Umbilical cord (tissue), 2 donors: ENCODE data around the gene BRD9. TPM values are rescaled to one million over a fixed set of nuclear protein-coding genes. Genes with fewer than 3 reads are reported as not detected.
"Not testable (repeated sequence)": the region's sequence is repeated elsewhere in the genome, so short reads cannot be mapped to it uniquely, and the experiment has no call there.

Source experiments
- DNase-seq: peaks from one replicate; pipeline ENCODE4 v3.0.0-alpha.2; 2015; ENCODE audit warnings: low spot score
- total RNA-seq: library from RNA; depleted of rRNA; stranded (reverse); fragments of >200 nt; gene quantifications from one replicate; pipeline ENCODE4 v1.2.3, GENCODE V29; 2014; ENCODE audit warnings: low replicate concordance; ENCODE audit not compliant: insufficient read depth

Gene BRD9
- total RNA-seq, 1 donor from 2014 or later, result 29.6 TPM

DNA sequence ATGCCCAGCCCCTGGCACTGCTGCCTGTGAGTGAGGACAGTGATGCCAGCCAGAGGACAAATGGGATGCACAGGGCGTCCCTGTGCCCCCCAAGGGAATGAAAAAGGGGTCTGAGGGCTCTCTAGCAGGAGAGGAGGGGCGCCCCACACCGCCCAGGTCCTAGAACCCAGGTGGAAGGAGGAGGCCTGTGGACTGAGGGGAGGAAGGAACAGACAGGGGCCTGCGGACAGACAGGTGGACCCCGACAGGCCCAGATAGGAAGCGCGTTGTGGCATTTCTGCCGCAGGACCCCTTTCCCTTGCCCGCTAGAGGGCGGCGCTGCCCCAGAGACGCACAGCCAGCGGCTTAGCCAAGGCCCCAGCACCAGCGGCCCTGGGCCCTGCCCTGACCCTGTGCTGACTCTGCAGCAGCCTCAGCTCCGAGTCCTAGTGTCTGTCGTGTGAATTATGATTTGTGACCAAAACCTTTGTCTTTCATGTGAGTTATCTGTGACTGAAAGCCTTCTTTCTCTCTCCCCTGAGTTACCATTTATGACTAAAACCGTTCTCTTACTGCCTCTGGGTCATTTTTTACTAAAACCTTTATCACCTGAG is 30.8 kb upstream of the BRD9 start:
- DNase-seq, result peak; percentile 76

DNA sequence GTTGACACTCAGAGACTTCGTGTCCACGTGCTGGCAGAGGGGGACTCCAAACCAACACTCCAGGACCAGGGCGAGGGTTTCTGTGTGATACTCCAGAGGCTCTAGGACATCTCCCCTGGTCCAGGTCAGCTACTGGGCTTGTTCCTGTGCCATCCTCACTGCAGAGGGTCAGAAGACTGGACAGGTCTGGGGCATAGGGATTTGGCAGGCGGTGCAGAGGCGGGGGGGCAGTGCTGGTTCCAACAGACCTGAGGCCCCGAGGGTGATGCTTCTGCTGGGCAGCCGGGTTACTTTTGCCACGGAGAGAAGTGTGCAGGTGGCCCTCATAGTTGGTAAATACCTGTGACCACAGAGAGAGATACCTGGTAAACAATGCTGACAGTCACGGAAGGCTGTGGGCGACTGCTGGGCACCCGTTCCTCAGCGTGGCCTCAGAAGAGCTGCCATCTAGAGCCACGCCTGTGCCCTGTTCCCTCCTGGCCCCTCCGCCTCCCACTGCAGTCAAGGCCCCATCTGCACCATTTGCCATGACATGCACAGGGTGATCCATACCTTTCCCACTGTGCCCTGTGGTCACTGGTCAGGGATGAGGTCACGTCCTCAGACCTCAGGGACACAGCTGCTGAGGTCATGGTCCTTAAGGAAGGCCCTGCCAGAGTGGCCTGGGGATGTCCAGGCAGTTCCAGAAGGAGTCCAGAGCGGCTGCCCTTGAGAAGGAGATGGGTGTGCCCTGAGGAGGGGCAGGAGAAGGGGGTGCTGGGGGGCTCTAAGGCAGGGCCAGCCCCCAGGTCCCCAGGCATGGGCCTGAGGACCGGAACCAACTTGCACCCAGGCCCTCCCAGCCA is 30.1 kb upstream of the BRD9 start:
- no peak for DNase-seq

- no peak for DNase-seq
Observed at GRCh38 chr5:921456-922435, 29.1 kb upstream of the BRD9 start.

DNA sequence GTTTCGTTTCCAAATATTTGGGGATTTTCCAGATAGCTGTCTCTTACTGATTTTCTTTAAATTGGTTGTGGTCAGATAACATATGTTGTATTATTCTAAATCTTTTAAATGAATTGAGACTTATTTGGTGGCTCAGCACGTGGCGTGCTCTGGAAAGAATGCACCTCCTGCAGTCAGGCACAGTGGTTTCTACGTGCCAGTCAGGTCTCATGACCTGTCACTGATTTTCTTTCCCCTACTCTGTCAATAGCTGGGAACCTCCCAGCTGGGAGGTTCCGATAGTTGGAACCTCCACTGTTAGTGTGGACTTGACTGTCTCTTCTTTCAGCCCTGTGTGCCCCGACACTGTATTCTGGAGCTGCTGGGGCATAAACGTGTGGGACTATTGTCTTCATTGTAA is 27.7 kb upstream of the BRD9 start:
- DNase-seq, result no peak

GRCh38 chr5:919356-920000 is 26.9 kb upstream of the BRD9 start:
- DNase-seq, result no peak

- DNase-seq, result not testable (repeated sequence)
Observed at GRCh38 chr5:918717-919116, 26.1 kb upstream of the BRD9 start.

- DNase-seq, result no peak
Observed at GRCh38 chr5:916441-917293, 24.1 kb upstream of the BRD9 start.

- no peak for DNase-seq
Observed at GRCh38 chr5:915946-916345, 23.3 kb upstream of the BRD9 start.

GRCh38 chr5:915346-915745 is 22.7 kb upstream of the BRD9 start:
- not testable (repeated sequence) for DNase-seq

- no peak for DNase-seq
Observed at GRCh38 chr5:914612-915011, 22.0 kb upstream of the BRD9 start.

- DNase-seq, result no peak
Observed at GRCh38 chr5:914174-914573, 21.6 kb upstream of the BRD9 start.

DNA sequence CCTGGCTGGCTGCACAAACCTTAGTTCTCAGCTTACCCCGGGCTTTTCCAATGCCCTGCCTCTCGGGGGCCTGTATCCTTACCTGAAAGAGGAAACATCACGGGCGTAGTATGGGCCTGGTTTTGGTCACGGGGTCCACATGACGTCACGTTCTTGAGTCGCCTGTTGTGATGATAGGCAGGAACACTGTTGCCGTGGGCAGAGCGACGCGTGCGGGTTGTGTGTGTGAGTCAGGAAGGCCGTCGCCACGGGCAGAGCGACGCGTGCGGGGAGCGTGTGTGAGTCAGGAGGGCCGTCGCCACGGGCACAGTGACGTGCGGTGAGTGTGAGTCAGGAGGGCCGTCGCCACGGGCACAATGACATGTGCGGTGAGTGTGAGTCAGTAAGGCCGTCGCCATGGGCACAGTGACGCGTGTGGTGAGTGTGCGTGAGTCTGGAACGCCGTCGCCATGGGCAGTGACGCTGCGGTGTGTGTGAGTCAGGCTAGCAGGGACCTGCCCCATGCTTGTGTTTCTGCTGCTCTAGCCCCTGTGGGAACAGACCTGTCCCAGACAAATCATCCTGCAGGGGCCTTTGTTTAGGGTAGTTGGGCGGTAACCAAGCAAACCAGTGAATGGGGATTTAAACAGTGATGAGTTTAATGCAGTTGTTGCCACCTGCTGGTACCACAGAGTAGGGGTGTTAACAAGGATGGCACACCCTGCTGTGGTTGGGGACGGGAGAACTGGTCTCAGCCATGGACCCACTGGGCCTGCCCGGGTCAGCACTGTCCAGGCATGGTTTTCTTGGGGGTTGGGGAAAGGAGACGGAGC is 19.9 kb upstream of the BRD9 start:
- no peak for DNase-seq

DNA sequence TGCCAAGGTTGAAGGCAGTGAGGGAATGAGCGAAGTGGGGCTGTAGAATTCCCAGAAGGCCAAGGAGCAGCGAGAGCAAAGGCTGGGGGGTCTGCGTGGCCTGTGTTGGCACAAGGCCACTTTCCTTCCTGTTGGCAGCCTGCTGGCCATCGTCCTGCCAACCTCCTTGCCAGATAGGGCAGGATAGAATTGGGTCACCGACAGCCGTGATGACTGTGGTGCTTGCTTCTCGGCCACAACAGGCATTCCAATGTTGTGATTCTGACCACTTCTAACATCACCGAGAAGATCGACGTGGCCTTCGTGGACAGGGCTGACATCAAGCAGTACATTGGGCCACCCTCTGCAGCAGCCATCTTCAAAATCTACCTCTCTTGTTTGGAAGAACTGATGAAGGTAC is 19.0 kb upstream of the BRD9 start:
- DNase-seq, result no peak

DNA sequence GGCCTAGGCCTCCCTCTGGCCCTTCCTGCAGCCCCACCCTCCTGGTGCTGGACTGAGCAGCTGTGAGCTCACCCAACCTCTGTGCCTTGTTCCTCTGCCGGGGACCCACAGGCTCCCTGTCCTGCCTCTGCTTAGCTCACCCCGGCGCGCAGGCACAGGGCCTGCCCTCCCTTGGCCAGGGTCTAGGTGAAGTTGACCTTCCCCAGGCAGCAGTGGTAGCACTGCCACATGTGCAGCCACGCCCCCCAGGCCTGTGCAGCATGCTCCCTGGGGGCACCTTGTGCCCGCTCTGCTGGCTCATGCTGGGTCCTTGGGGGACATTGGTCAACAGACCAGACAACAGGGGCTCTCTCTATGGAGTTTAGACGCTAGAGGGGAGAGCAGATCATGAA is 18.2 kb upstream of the BRD9 start:
- DNase-seq, result no peak

DNA sequence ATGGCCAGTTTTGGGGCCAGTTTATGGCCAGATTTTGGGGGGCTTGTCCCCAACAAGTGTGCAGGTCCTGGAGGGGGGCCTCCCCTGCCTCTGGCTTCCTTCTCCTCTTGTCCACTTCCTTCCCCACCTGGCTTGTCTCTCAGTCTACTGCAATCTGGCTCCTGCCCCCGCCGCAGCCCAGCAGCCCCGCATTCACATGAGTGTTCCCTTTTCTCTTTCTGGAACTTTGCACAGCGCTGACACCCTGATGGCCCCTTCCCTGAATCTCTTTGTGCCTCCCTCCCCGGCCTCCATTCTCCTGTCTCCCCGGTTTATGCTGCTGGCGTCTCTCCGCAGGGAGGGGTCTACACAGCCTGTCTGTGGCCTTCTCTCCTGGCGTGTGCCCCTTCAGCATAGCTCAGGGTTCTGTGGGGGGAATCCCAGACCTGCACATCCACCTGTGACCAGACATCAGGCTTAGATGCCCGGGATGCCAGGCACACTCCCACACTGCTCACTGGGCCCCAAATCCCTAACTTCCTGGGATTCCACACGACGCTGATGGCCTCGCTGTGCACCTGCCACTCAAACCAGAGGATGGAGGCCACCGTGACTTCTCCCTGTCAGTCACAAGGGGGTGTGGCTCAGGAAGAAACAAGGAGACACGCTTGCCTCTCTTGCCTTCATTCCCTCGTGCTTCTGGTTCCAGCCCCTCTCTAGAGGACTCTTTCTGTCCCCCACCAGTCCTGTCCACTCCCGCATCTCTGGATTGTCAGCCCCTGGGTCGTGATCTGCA is 17.6 kb upstream of the BRD9 start:
- DNase-seq, result no peak

- DNase-seq, result no peak
Observed at GRCh38 chr5:909086-909485, 16.5 kb upstream of the BRD9 start.

- no peak for DNase-seq
Observed at GRCh38 chr5:908172-908571, 15.6 kb upstream of the BRD9 start.

- DNase-seq, result no peak
Observed at GRCh38 chr5:907366-907910, 14.8 kb upstream of the BRD9 start.

DNA sequence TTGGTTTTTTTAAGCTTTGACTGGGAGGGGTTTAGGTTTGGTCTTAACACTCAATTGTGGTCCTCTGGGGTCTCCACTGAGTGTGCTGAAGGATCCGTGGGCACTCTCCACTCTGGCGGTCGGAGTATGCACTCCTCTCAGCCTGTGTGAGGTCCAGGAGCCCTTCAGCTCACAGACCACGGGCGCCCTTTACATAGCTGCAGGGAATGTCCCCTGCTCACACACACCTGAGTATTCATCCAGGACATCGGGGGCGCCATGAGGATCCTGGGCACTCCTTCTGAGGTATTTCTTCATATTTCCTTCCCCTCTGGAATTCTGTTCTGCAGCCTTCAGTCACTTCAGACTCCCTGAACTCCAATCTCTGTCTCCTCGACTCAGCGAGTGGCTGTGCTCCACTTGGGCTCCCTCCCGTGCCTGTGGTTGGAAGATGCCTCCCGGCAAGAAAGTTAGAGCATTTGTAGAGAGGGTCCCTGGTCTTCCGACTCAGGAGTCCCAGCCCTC is 12.6 kb upstream of the BRD9 start:
- DNase-seq, result no peak
